Erythroblast (primary cell): ENCODE results near the gene TNN.

ENCODE experiments used
- GATA1 ChIP-seq: IDR thresholded peaks from 2 replicates; pipeline ENCODE4 v1.6.1; 2011; ENCODE audit warnings: low read depth, mild to moderate bottlenecking, control low read depth, low read length, moderate library complexity
- POLR2A ChIP-seq: IDR thresholded peaks from 2 replicates; pipeline ENCODE4 v1.6.1; 2011; ENCODE audit warnings: mild to moderate bottlenecking, low read length

DNA sequence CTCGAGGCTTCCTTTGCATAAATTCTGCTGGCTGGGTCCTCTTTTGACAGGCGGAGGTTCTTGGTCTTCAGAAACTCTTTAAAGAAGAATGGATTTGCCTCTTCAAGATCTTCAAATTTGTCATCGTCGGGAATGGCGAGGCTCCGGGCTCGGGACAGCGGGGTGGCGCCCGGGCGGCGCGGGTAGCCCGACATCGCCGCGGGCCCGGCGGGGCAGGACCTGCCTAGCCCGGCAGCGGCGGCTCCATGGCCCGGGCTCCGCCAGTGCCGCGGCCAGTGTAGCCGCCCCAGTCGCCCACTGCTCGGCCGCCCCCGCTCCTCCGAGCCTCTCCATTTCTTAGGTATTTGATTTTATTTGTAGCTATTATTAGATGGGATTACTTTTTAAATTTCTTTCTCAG is 22.1 kb upstream of the TNN start:
- TF ChIP-seq POLR2A = no peak
- TF ChIP-seq GATA1 = no peak
